GF-D8 (cell line): ENCODE data around the gene C4orf50.

Experiments
- DNase-seq: peaks from one replicate; lab custom pipeline; 2025; lab: John Stamatoyannopoulos, UW

The C4orf50 gene

DNA sequence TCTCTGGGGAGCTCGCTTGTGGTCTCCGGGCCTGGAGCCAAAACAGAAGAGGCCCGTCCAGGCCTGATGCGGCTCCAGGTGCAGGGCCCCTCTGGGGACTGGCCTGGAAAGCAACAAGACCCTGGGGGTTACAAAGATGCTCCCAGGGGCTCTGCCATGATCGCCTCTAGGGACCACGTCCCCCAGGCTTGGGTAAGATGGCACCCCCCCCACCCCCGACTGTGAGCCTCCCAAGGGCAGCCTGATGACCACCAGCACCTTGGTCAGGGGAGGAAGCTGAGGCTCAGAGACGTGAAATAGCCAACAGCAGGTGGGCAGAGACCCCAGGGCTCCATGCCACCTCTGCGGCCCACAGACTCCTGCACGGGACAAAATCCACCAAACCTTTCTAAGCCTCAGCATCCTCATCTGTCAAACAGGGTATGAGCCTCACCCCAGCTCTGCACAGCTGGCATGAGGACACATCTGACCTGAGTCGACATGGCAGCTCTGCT lies 25.4 kb downstream of the C4orf50 start:
- DNase-seq: no peak

DNA sequence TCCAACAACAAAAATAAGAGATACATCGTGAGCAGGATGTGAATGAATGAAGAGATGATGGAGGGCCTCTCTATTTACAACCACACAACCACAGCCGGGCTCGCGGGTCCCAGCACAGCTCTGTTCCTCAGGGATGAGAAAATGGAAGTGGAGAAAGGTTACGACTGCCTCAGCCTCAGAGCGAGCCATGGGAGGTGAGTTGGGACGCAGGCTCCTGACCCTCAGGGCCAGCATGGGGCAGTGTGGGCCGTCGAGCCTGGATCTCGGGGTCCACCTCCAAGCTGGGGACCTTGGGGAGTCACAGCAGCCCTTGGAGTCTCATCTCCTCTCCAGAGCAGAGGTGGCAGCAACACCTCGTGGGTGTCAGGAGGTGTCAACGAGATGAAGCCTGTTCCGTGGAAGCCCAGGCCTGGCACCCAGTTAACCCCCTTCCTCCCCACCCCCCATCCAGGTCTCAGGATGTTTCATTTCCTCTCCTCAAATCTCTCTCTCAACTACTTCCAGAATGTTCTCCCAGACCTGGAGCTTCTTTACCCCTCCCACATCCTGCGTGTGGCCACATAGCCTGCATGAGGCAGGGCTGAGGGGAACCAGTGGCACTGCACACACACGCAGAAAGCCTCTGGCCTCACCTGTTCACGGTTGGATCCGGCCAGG lies 25.9 kb downstream of the C4orf50 start:
- no peak for DNase-seq

DNA sequence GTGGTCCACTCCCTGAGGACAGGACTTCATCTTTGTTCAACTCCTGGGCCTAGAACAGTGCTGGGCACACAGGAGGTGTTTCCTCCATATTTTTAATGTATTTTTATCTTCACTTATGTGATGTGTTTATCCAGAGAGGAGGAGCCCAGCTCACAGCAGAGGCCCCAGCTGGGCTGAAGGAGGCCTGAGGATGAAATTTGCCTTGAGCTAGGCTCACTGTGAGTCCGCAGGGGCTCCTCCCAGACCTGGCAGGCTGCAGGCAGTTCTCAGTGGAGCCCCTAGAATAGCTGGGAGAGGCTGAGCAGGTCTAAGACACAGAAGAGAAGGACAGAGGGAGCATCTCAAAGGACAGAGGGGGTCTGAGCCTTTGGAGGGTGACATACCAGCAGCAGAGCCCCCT lies 26.8 kb downstream of the C4orf50 start:
- DNase-seq: no peak

DNA sequence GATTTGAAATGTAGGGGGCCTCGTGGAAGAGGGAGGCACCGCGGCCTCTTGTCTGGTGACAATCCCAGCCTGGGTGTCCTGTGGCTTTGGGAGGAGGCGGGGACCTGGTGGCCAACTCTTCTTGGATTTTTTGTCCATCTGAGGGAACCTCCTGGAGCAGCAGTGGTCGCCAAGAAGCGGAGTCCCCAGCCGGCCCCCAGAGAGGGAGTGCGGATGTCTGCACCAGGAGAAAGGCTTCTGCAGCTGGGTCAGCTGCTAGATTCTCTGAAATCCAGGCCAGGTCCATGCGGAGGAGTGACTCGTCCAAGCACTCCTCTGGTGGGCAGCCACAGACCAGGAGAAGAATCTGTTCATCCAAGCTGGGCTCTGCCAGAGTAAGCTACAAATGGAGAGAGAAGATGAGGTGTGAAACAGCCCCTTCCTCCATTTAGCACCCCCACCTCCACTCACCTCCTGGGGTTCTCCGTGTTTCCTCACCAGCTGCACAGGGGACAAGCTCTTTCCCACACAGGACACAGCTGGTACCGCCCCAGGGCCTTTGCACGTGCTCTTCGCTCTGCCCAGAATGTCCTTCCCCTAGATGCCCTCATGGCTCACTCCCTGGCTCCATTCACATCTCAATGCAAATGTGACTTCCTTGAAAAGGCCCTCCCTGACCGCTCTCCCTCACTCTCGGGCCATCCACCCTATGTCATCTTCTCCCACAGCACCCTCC lies 27.6 kb downstream of the C4orf50 start:
- no peak for DNase-seq

DNA sequence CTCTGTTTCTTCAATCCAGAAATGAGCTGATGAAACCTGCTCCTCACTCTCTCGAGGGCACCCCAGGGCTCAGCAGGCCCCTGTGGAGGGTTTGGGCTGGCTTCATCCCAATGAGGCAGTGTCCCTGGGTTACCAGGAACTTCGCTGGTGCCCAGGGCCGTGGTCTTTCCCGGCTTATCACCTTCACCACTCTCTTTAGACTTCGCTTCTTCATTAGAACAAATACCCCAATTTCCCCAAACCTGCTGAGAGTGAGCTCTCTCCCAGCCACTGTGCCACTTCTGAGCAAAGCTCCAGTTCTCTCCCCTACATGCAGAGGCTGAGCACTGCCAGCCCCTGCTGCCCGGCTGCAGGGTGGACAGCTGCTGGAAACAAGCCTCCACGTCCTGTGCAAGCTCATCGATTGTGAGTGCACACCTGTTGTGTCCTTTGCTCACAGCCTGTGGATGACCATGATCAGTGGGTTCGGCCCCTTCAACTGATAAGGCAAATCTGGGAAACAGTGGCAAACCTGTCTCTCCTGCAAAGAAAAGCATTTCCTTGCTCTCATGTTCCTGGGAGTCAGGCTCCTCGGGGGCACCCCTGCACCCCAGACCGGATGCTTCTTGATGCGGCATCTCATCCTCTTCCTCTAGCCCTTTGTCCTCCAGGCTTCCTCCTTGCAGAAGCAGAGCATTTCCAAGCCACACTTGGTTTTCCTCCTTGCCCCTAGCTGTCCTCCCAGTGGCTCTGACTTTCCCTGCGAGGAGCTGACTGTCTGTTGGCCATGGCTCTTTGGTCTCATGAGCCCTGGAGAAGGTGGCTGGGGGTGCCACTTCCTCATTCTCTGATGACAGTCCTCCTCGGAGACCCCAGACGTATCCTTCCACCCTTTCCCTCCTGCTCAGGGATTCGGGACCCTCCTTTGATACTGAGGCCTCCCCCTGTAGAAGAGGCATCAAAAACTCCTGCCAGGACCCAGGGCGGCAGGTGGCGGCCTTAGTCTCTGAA lies 28.7 kb downstream of the C4orf50 start:
- no peak for DNase-seq

DNA sequence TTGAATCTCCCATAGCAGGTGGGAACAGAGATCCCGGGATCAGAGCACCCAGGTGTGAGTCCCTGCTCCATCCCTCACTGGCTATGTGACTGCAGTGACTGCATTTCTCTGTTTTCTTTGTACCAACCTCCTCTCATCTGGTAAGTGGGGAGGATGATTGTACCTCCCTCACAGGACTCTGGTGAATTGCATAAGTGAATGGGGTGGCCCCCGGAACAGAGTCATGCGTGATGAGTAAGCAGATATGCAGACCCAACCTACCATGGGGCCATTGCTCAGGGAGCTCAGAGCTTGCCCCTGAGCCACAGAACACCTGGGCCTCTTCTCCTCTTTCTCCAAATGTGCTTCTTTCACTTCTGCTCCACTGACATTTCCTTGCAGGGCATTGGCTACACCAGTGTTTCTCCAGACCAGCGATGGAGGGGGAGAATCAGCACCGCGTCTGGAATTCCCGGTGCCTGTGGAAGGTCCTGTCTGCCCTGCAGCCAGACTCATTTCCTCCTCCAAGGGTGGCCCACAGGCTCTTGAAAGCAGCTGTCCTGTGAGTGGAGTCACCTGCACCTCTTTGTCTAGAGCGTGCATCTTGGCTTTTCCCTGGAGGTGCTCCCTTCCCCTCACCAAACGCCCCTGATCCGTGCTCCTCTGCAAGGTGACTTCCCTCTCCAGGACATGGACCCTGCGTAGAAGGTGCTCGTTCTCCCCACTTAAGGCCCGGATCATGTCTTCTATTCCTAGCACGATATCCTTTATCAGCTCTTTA lies 30.0 kb downstream of the C4orf50 start:
- DNase-seq: no peak

DNA sequence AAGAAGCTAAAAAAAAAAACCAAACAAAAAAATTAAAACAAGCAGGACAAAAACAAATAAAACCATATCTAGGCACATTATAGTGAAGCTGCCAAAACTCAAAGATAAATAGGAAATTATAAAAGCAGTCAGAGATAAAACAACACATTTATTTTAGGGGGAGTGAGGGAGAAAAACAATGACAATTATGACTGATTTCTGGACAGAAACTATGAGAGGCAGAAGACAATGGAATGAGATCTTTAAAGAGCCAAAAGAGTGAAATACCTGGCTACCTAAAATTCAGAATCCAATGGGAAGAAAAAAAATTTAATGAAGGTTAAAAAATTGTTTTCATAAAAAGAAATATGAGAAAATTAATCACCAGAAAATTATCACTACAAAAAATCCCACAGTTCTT lies 33.4 kb downstream of the C4orf50 start:
- DNase-seq: no peak

DNA sequence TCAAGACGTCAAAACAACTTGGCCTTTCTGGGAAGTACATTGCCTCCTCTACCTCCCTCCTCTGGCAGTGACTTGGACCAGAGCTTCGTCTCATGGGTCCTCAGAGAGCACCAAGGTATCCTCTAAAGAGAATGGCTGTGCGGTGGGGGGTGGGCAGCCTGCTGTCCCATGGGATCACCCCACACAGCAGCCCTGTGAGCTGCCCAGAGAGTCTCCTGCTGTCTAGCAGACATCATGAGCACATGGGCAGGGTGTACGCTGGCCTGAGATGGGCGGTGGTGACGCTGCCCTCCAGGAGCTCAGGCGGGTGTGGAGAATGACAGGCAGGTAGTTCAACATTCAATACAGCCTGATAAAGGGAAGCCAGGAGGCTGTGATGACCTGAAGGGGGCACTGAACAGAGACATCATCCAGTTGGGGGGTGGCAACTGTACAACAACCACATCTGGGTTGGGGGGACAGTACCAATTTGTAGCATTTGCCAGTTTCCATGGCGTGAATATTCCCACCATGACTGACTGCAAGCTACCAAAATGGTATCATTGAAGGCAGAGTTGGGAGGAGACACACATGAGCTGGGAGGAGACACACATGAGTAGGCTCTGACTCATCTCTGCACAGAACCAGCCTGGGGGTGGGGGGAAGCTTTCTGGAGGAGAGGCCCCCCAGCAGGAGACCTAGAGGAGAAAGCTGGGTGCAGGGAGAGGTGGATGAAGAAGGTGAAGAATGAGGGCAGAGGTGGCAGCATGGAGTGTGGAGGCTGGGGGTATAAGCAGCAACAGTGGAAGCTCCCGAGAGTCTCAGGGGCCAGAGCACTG lies 35.9 kb downstream of the C4orf50 start:
- DNase-seq: no peak

DNA sequence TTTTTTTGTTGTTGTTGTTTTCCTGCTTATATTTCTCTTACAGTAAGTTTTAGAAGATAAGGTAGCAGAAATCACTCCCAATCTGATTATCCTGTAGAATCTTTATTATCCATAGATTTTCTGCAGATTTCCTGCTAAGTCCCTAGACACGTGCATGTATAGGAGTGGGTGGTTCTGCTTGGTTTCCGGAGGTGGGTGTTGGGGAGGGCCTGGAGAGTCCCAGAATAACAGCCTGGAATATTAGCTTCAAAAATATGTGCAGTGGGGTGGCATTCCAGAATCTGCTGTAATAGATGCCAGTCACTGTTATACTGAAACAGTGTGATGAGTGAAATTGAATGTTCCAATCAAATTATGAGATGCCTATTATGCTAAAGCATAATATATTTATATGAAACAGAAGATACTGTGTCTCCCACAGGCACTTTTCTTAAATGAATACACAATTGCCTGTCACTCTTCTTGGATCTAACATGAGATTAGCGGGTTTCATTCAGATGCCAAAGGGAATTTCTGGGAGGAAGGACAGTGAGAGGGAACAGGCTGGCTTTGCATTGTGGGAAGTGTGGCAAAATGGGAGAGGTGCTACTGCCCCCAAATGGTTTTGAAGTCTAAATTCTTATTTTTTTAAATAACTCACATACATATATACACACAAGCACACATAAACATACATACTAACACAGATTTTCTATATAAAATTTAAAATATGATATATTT lies 37.6 kb downstream of the C4orf50 start:
- no peak for DNase-seq

DNA sequence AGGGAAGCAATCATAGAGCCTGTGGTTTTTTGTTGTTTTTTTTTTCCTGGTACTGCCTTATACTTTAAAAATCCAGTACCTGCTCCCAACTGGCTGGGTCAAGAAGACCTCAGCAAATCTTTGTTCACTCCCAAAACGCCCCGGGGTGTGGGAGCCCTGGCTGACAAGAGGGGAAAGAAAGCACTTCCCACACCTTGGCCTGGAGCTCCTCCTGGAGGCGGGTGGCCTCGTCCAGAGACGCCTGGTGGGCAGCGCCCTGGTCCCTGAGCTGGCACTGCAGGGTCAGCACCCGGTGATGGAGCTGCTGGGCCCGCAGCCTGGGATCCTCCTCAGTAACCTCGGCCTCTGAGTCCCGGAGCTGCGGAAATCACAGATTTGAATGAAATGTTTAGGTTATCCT lies 38.2 kb downstream of the C4orf50 start:
- DNase-seq: no peak

DNA sequence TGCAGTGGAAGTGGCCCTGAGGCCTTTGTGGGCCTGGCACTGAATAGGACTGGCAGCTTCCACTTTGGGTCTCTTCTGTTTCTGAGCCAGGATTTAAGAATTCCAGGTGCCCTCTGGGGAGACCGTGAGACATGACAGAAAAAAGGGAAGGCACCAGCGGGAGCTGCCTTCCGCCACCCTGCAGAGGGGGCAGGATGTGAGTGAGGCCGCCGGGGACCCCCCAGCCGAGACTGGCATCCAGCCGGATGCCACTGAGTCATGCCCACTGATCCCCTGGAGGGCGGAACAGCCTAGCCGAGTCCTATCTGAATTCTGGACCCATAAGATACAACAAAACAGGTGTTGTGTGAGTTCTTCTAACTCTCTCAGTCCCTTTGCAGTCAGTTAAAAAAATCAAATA lies 41.3 kb downstream of the C4orf50 start:
- no peak for DNase-seq

DNA sequence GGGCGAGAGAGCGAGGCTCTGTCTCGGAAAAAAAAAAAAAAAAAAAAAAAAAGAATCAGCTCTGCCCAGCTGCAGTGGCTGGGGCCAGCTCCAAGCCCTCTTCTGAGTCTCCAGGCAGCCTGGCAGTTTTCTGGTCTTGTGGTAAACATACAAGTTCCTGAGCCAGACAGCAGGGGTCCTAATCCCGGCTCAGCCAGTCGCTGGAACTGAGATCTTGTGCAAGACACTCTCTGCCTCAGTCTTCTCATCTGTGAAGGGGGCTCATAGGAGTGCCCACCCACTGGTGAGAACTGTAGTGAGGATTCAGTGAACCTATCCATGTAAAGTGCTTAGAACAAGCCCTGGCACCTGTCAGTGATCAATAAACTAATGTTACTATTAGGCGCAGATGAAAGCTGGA lies 41.8 kb downstream of the C4orf50 start:
- no peak for DNase-seq

DNA sequence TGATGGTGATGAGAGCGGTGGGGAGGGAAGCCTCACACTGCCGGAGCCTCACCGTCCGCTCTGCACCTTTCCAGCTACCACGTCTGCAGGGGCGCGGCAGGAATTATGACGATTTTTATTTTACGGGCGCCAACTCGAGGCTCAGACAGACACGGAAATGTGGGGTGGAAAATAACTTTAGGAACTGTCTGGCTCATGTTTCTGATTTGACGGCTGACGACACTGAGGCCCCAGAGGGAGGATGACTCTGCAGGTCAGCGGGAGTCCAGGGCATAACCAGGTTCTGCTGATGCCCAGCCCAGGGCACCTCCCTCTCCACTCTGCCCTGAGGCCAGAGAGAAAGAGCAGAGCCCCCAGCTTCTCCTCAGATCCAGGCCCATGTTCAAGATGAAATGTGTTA lies 43.9 kb downstream of the C4orf50 start:
- no peak for DNase-seq

DNA sequence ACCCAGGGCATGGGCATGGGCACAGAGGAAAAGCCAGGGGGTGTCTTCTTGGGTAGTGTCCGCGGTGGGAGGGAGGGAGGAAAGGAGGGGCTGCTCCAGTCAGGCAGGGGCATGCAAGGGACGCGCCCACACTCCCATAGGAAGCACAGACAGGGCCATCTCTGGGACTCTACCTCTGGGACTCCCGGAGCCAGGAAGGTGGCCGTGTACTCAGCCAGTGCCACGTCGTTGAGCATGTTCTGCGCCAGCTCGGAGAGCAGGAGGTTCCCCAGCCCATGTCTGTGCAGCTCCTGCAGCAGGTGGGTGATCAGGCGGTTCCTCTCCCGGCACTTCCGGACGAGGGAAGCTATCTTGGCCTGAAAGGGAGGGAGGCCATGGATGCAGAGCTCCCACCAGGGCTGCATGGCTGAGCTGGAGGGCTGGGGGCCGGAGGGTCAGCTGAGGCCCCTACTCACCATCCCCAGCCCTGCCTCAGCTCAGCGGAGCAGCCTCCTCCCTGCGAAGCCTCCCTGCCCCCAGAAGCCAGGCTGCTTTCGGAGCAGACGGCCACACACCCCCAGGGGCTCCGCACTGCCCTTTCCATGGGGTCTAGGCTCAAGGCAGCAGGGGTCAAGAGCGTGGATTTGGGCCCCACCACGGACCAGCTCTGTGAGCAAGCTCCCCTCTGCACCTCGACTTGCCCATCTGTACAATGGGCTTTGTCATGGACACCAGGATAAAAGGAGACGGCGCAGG lies 44.6 kb downstream of the C4orf50 start:
- DNase-seq: no peak

DNA sequence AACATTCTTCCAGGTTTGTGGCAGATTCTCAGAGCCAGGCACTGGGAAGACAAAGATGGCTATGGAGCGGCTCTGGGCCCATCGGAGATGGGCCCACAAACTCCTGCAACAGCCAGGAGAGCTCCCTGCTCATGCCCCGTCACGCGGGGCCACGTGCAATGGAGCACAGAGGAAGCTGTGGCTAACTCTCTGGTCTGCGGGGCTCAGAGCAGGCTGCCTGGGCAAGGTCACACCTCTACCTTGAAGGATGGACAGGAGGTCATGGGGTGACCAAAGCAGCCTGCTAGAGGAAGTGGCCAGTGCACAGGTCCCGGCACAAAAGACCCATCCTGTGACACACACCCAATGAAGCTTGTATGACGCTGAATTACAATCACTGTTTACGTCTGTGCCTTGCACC lies 45.2 kb downstream of the C4orf50 start:
- DNase-seq: no peak

DNA sequence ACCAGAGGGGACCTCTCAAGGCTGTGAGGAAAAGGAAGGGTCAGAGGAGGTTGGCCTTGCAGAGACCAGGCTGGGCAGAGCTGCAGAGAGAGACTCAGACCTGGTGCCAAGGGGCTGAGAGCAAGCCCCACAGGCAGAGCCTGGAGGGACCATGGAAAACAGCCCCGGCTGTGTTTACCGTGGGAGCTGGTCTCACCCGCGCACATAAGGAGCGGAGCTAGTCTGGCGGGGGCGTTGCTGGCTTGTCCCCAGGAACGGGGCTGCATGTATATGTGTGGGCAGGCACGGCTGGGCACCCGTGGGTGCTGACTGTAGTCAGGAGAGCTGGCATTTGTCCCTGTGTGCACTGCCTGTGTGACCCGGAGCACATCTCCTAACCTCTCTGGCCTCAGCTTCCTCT lies 45.7 kb downstream of the C4orf50 start:
- no peak for DNase-seq

DNA sequence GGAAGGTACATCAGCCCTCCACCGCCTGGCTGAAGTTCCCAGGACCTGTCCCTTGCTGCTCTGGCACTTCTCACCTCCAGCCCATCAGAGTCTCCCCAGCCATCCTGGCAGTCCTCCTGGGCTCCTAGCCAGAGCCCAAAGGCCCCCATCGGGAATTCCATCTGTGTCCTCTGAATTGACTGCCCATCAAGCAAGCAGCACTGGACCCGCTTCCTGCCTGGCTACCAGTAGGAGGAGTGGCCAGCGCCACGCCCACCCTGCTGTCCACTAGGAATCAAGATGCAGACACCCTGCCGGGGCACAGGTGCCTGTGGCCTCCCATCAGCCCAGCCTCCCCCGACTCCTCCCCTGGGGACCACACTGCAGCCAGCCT lies 47.2 kb downstream of the C4orf50 start:
- DNase-seq: no peak

DNA sequence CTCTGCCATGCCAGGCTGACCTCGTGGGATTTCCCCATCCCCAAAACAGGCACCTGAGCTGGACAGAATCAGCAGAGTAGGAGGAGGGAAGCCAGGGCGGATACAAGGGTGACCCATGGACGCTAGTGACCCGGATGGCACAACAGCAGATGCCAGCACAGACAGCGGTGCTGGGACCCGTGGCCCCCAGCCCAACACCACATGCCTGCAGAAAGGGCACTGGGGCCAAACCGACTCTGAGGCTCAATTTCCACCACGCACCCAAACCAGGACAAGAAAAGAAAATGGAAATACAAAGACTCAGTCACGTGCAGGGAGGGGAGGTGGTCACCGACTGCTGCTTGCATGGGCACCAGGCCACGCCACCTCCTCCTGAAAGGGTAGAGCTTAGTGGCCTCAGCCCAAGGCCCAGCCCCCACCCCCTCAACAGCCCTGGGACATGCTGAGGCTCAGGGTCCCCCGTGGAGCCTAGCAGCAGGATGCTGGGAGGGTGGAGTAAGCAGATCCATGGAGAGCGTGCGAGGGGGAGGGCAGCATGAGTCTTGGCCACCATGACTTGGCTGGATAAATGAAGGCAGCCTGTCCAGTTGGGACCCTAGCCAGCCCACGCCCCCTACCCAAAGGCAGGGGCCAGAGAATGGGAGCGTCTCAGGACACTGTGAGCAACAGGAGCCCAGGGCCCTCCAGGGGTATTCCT lies 47.7 kb downstream of the C4orf50 start:
- DNase-seq: no peak

DNA sequence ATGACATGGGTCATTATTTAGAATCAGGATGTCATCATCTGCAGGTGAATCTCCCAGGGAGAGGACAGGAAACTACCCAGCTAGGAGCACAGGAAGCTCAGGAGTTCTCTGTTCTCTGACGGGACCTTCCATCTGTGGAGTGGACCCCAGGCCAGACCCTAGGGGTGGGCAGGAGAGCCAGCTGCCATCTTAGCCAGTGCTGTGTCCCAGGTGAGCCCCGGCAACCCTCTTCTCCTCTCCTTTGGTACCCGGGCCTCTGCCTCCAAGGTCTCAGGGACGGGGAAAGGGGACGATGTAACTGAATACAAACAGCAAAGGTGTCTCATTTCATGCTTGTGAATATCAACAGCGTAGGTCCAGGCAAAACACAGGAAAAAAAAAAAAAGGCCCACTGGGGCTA lies 48.5 kb downstream of the C4orf50 start:
- no peak for DNase-seq
